HG02885 (cell line): ENCODE data around the gene EPM2AIP1.
A peak's percentile ranks its signal among the peaks of the same experiment; 100 is the strongest.
"Not testable (repeated sequence)": the region's sequence is repeated elsewhere in the genome, so short reads cannot be mapped to it uniquely, and the experiment has no call there.

ENCODE experiments used
- ATAC-seq: cut with Tn5 transposase; IDR thresholded peaks from one replicate; pipeline ENCODE4 v1.9.1; 2021; ENCODE audit warnings: mild to moderate bottlenecking; ENCODE audit not compliant: unreplicated experiment, poor library complexity

Gene EPM2AIP1

GRCh38 chr3:36956155-36956554 is 36.8 kb downstream of the EPM2AIP1 start:
- ATAC-seq = no peak

DNA sequence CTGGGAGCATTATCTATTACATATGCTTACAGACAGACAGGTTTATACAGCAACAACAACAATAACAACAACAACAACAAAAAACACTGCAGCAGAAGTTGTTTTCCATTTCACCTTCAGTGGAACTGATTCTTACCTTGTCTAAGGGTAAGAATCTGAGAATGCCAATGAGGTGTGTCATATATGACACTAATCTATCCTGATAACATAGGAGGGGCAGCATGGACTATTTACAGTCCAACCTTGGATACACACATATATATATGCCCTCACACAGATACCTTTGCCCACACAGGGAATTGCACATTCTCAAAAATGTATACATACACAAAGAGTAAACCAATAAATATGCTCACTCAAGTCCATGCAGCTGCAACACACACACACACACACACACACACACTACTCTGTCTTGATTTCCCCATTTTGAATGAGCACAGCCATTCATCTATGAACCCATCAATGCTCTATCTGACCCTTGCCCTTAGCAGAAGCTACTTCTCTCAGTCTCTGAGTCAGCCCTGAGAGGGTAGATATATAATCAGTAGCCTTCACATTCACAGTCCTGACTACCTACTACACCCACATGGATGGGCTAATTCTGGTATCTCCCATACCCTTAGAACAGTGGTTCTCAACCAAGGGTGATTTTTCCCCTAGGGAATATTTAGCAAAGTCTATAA is 38.3 kb downstream of the EPM2AIP1 start:
- no peak for ATAC-seq

- not testable (repeated sequence) for ATAC-seq
These were observed 45.1 kb downstream of the EPM2AIP1 start for GRCh38 chr3:36947814-36948213.

GRCh38 chr3:36945333-36945980 is 47.5 kb downstream of the EPM2AIP1 start:
- no peak for ATAC-seq

GRCh38 chr3:36944641-36945270 is 48.2 kb downstream of the EPM2AIP1 start, which contains the start of gene TRANK1:
TRANK1 (minus strand) TSS chr3:36945054; CDS start chr3:36944809, 245 bp downstream.
- peak; percentile 75 for ATAC-seq

DNA sequence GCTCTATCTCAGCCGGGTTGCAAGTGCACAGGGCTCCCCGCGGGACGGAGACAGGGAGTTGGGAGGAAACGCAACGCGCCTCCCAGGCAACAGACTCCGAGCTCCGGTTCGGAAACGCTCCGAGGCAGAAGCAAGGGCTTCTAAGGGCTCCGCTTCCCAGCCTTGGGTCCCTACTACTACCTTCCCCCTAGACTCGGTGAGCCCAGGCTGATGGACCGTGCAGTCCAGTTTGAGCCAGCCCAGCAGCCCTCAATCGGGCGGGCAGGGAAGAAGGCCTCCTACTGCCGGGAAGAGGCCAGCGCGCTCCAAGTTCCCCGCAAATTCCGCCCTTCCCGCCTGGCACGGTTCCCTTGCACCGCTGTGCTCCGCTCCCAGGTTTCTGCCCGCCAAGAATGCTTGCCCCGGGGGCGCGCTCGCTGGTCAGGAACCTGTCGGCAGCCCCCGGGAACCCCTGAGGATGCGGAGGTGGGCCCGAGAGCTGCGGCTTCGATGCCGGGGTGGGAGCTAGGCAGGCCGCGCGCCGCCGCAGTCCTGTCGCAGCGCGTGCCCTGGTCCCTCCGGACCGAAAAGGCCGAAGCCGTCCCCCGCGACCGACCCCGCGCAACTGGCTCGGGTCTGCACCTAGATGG is 48.8 kb downstream of the EPM2AIP1 start:
- peak; percentile 55 for ATAC-seq

GRCh38 chr3:36943601-36944000 is 49.3 kb downstream of the EPM2AIP1 start:
- ATAC-seq = no peak

DNA sequence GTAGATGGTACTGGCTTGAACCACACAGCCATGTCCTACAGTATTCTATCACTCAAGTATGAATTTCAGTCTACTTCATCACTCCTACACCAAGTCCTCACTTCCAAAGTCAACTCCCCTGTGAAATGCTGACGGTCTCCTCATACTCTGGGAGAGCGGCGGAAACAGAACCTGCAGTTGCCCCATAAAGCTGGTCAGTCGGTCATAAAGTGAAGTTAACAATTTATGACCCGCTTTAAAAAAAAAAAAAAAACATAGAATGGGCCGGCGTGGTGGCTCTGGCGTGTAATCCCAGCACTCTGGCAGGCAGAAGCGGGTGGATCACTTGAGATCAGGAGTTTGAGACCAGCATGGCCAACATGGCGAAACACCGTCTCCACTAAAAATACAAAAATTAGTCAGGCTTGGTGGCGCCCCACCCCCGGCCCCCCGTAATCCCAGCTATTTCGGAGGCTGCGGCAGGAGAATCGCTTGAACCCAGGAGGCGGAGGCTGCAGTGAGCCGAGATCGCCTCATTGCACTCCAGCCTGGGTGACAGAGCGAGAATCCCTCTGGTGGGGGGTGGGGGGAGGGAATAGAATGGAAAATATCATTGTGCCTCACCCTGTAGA is 50.2 kb downstream of the EPM2AIP1 start:
- no peak for ATAC-seq

DNA sequence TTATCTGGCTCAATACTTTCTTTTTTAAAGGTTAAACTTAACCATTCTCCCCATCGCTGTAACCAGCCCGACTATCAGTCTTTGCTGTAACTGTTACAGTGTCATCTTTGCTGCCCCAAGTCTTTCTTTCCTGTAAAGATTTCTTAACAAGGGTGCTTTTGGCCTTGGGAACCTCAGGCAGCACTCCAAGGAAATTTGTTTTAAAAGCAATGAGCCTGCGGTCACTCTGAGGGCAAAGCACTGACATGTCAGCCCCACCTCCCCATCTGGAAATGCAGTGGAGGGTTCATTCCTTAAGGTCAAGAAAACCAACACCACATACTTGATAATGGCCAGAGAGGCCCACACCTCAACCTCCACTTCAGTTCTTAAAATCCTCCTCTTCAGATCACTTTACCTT is 51.3 kb downstream of the EPM2AIP1 start:
- no peak for ATAC-seq

GRCh38 chr3:36941162-36941561 is 51.8 kb downstream of the EPM2AIP1 start:
- ATAC-seq = no peak

- no peak for ATAC-seq
These were observed 55.4 kb downstream of the EPM2AIP1 start for GRCh38 chr3:36937492-36937891.
